Measurements from ENCODE around the gene KMT2C. TPM values are rescaled to one million over a fixed set of nuclear protein-coding genes. Genes with fewer than 3 reads are reported as not detected.
A peak's percentile ranks its signal among the peaks of the same experiment; 100 is the strongest.

The KMT2C gene
- total and polyA plus RNA-seq, 10 of the 15 experiments (the other 5 are each of a cell fraction or from before 2014, with no cell fraction given), result 3.3 to 45.2 (median 19.2) TPM

GRCh38 chr7:152341039-152341913, 94.5 kb downstream of the KMT2C start:
- no peaks in the 10 kb centered on the region for H3K27me3 ChIP-seq (replicated peaks in 1 of 2; ENCODE audit: control insufficient read depth in 2 of 2, insufficient read depth in 2 of 2, low read length in 1 of 2)
- RAD21 ChIA-PET (ENCODE audit: unreplicated experiment), result interaction anchor here (0.6 to 3.8 kb wide), 15 partner anchors 8 to 368 kb away, joined by 3 to 39 read pairs (median 3); no protein-coding TSS in a partner anchor
- H3K4me2 ChIP-seq (ENCODE audit: control insufficient read depth, insufficient read depth), result peak overlapping the region; percentile 63; the same call in 1 of the 2 replicates
- peaks cover 38% of the 10 kb centered on the region; the same call in 1 of the 2 replicates for H3K4me1 ChIP-seq (ENCODE audit: control insufficient read depth, insufficient read depth, low read length)
- POLR2A ChIA-PET, result interaction anchor here (0.8 to 2.1 kb wide), 5 partner anchors 14 to 93 kb away, joined by 3 to 10 read pairs (median 7); no protein-coding TSS in a partner anchor
- H4K20me1 ChIP-seq (ENCODE audit: control insufficient read depth, insufficient read depth), result no peaks in the 10 kb centered on the region; the same call in 1 of the 2 replicates
- H3K79me2 ChIP-seq (ENCODE audit: control insufficient read depth, insufficient read depth, low read length), result peaks cover 68% of the 10 kb centered on the region
- CTCF ChIA-PET, result interaction anchor here (0.9 to 4.3 kb wide), 15 partner anchors 8 to 383 kb away, joined by 3 to 48 read pairs (median 4); no protein-coding TSS in a partner anchor
- ATAC-seq, result peak; percentile 76
- 12% methylated on average over 2 of the region's 2 CpGs for WGBS (ENCODE audit: insufficient coverage, insufficient replicate concordance, low lambda C conversion rate, missing lambda C conversion rate)
- peak overlapping the region; percentile 32; the same call in 1 of the 2 replicates for H3K27ac ChIP-seq (ENCODE audit: control insufficient read depth, insufficient read depth)
- peak; percentile 40 for DNase-seq (ENCODE audit: low read depth, low spot score)
- SMC1A ChIA-PET (ENCODE audit: uncharacterized antibody, unreplicated experiment), result interaction anchor here (0.5 to 4.3 kb wide), 14 partner anchors 12 to 365 kb away, joined by 3 to 40 read pairs (median 4); no protein-coding TSS in a partner anchor
- no peaks in the 10 kb centered on the region for H3K36me3 ChIP-seq (ENCODE audit: control insufficient read depth in 2 of 2, insufficient read depth in 2 of 2, low read length in 1 of 2)
- H3K9ac ChIP-seq (ENCODE audit: control insufficient read depth, insufficient read depth, low read length), result peak overlapping the region; percentile 26; the same call in 1 of the 2 replicates
- in situ Hi-C loops (cut with MboI) (no loop called here), intact Hi-C loops (cut with micrococcal nuclease; ENCODE audit: unreplicated experiment) (loop anchor here (1.0 kb wide), 1 partner anchor 366 kb away; no protein-coding TSS in a partner anchor)
- no peaks in the 10 kb centered on the region; the same call in 2 of the 3 replicates for H3K9me3 ChIP-seq (replicated peaks; ENCODE audit: control insufficient read depth, insufficient read depth, low read length)
- H3K4me3 ChIP-seq, result peak overlapping the region; percentile 27; the same call in 1 of the 2 replicates
- no peak for FAIRE-seq
- BruUV-seq (replicated peaks), result no TSS peak
- no peak overlapping the region for H2AFZ ChIP-seq (ENCODE audit: control insufficient read depth, low read depth, low read length)
- peak; percentile 22 to 42 (median 29); a peak in 4 of 6 replicates for TF ChIP-seq CTCF (IDR thresholded peaks at IDR 0.05 in 2 of 3, conservative IDR thresholded peaks at IDR 0.05 in 1 of 3; ENCODE audit: control insufficient read depth in 2 of 3, extremely low read depth in 1 of 3, insufficient read depth in 1 of 3, low read depth in 3 of 3, low read length in 3 of 3)
- TF ChIP-seq MTA2 (IDR thresholded peaks at IDR 0.05; ENCODE audit: low read depth), result peak; percentile 44
- 0 out of 2 replicates have a peak, but pooled peaks have one; percentile 24 for TF ChIP-seq NFIC (IDR thresholded peaks at IDR 0.05; ENCODE audit: low read depth, low read length)
- peak; percentile 20; the same call in 1 of the 2 replicates for TF ChIP-seq SMC3 (IDR thresholded peaks at IDR 0.05; ENCODE audit: borderline replicate concordance, low read length)
- TF ChIP-seq ZBED1 (IDR thresholded peaks at IDR 0.05; ENCODE audit: borderline replicate concordance), result no peak
- no peak for TF ChIP-seq ZZZ3 (IDR thresholded peaks at IDR 0.05; ENCODE audit: control insufficient read depth, insufficient read length, low read depth)
- 0 out of 2 replicates have a peak, but pooled peaks have one; percentile 14 for TF ChIP-seq MEF2A (IDR thresholded peaks at IDR 0.05; ENCODE audit: insufficient read depth, low read depth, low read length)
- peak; percentile 58; the same call in 1 of the 2 replicates for TF ChIP-seq ZBTB40 (IDR thresholded peaks at IDR 0.05; ENCODE audit: borderline replicate concordance)
- TF ChIP-seq PAX5 (IDR thresholded peaks at IDR 0.05; ENCODE audit: borderline replicate concordance, low read depth, low read length), result peak; percentile 98
- no peak for TF ChIP-seq POLR2AphosphoS2 (IDR thresholded peaks at IDR 0.05; ENCODE audit: low read depth, low read length)
- peak; percentile 65 for TF ChIP-seq RAD21 (IDR thresholded peaks at IDR 0.05; ENCODE audit: insufficient read depth, low read depth, low read length)
- no peak for TF ChIP-seq EED (IDR thresholded peaks at IDR 0.05; ENCODE audit: low read depth)
- no peak; the same call in 1 of the 2 replicates for TF ChIP-seq USF2 (IDR thresholded peaks at IDR 0.05; ENCODE audit: borderline replicate concordance, low read depth, low read length)
- 0 out of 2 replicates have a peak, but pooled peaks have one; percentile 14 for TF ChIP-seq IKZF1 (conservative IDR thresholded peaks at IDR 0.05)

Data from GM12878 (cell line).